Ascending aorta (tissue), 2 donors: ENCODE measurements around the gene C14orf132. TPM values are rescaled to one million over a fixed set of nuclear protein-coding genes. Genes with fewer than 3 reads are reported as not detected.
A peak's percentile ranks its signal among the peaks of the same experiment; 100 is the strongest.

Experiments used
- DNase-seq, 2 donors: peaks; one replicate each; pipeline ENCODE4 v3.0.0-alpha.2; 2019; ENCODE audit warnings: low spot score in 2 of 2
- H3K27ac ChIP-seq, 2 donors: fragments of 200-600 bp; sonication (generic); one replicate each; pipeline ENCODE4 v1.5.1; 2016 to 2017; ENCODE audit warnings: mild to moderate bottlenecking in 1 of 2
- H3K27me3 ChIP-seq: fragments of 200-600 bp; sonication (generic); one replicate; pipeline ENCODE4 v1.5.1; 2017
- H3K36me3 ChIP-seq, 2 donors: fragments of 200-600 bp; sonication (generic); one replicate each; pipeline ENCODE4 v1.5.1; 2016
- H3K4me1 ChIP-seq, 2 donors: fragments of 200-600 bp; sonication (generic); one replicate each; pipeline ENCODE4 v1.5.1; 2016 to 2017; ENCODE audit warnings: mild to moderate bottlenecking in 1 of 2
- H3K4me3 ChIP-seq, 2 donors: fragments of 200-600 bp; sonication (generic); one replicate each; pipeline ENCODE4 v1.5.1; 2016 to 2017; ENCODE audit warnings: mild to moderate bottlenecking in 1 of 2
- H3K9me3 ChIP-seq, 2 donors: fragments of 200-600 bp; sonication (generic); one replicate each; pipeline ENCODE4 v1.5.1; 2016
- intact Hi-C: fragments of 100-400 bp; cut with DNase I; formaldehyde crosslinking; loops from one replicate; pipeline ENCODE4 v1.15.1; 2023
- total RNA-seq: library from RNA; depleted of rRNA; stranded (reverse); fragments of >200 nt; gene quantifications from one replicate; pipeline ENCODE4 v1.1.0, GENCODE V29; 2016
- TF ChIP-seq, protein P1 (sequence below), 3 experiments: fragments of 200-600 bp in 2 of 3; fragments of 450-650 bp in 1 of 3; sonication (generic) in 2 of 3; IDR thresholded peaks; one replicate each; pipeline ENCODE4 v1.5.1; 2016 to 2019; ENCODE audit warnings: antibody characterized with exemption in 3 of 3, mild to moderate bottlenecking in 1 of 3, moderate library complexity in 1 of 3

The C14orf132 gene
- total RNA-seq, 1 donor from 2014 or later: 23.9 TPM

DNA sequence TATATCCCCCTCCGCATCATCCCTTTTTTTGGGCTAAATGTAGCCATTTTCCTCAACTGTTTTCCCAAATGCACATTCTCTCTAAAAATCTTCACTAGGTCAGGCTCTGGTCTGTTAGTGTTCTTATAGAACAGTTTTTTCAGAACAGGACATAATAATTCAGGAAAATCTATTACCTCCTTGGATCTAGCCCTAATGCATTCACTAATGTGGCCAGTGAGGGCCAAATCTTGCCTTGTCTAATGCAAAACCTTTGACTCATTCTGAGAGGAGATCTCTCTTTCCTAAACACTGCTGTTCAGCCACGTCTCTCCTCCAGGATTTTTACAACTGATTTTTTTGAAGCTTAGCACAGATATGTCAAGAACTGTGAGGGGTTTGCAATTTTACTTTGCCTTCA is 15.5 kb downstream of the C14orf132 start:
- Histone ChIP-seq H3K27me3 (no peaks in the 10 kb centered on the region), H3K4me1 (peaks cover 15 to 34% of the 10 kb centered on the region in 2 donors), H3K9me3 (no peaks in the 10 kb centered on the region), H3K36me3 (no peaks in the 10 kb centered on the region), H3K4me3 (no peak overlapping the region), H3K27ac (peak overlapping the region; percentile 66 to 73)
- TF ChIP-seq, protein P1, sequence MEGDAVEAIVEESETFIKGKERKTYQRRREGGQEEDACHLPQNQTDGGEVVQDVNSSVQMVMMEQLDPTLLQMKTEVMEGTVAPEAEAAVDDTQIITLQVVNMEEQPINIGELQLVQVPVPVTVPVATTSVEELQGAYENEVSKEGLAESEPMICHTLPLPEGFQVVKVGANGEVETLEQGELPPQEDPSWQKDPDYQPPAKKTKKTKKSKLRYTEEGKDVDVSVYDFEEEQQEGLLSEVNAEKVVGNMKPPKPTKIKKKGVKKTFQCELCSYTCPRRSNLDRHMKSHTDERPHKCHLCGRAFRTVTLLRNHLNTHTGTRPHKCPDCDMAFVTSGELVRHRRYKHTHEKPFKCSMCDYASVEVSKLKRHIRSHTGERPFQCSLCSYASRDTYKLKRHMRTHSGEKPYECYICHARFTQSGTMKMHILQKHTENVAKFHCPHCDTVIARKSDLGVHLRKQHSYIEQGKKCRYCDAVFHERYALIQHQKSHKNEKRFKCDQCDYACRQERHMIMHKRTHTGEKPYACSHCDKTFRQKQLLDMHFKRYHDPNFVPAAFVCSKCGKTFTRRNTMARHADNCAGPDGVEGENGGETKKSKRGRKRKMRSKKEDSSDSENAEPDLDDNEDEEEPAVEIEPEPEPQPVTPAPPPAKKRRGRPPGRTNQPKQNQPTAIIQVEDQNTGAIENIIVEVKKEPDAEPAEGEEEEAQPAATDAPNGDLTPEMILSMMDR (IDR thresholded peaks at IDR 0.05): no peak
- no peak for DNase-seq
- intact Hi-C loops: loop anchor here (1.0 to 5.0 kb wide), 2 partner anchors 15 to 448 kb away; partner anchors contain the start of genes C14orf132 and PAPOLA

- Histone ChIP-seq H3K4me3 (no peak overlapping the region), H3K9me3 (no peaks in the 10 kb centered on the region), H3K36me3 (no peaks in the 10 kb centered on the region), H3K27ac (no peak overlapping the region), H3K27me3 (no peaks in the 10 kb centered on the region), H3K4me1 (peaks cover 15 to 31% of the 10 kb centered on the region in 2 donors)
- intact Hi-C loops: no loop called here
- DNase-seq: peak in 1 of 2 donors; percentile 51
- TF ChIP-seq, protein P1 (IDR thresholded peaks at IDR 0.05): no peak
These were observed 16.0 kb downstream of the C14orf132 start for GRCh38 chr14:96055065-96055752.

- H3K27ac ChIP-seq: no peak overlapping the region
- H3K4me1 ChIP-seq: peaks cover 11 to 25% of the 10 kb centered on the region in 2 donors
- no peaks in the 10 kb centered on the region for H3K36me3 ChIP-seq
- no peaks in the 10 kb centered on the region for H3K9me3 ChIP-seq
- TF ChIP-seq, protein P1 (IDR thresholded peaks at IDR 0.05): no peak
- peak in 1 of 2 donors; percentile 46 for DNase-seq
- no peaks in the 10 kb centered on the region for H3K27me3 ChIP-seq
- intact Hi-C loops: no loop called here
- no peak overlapping the region for H3K4me3 ChIP-seq
These were observed 16.8 kb downstream of the C14orf132 start for GRCh38 chr14:96055753-96056508.

DNA sequence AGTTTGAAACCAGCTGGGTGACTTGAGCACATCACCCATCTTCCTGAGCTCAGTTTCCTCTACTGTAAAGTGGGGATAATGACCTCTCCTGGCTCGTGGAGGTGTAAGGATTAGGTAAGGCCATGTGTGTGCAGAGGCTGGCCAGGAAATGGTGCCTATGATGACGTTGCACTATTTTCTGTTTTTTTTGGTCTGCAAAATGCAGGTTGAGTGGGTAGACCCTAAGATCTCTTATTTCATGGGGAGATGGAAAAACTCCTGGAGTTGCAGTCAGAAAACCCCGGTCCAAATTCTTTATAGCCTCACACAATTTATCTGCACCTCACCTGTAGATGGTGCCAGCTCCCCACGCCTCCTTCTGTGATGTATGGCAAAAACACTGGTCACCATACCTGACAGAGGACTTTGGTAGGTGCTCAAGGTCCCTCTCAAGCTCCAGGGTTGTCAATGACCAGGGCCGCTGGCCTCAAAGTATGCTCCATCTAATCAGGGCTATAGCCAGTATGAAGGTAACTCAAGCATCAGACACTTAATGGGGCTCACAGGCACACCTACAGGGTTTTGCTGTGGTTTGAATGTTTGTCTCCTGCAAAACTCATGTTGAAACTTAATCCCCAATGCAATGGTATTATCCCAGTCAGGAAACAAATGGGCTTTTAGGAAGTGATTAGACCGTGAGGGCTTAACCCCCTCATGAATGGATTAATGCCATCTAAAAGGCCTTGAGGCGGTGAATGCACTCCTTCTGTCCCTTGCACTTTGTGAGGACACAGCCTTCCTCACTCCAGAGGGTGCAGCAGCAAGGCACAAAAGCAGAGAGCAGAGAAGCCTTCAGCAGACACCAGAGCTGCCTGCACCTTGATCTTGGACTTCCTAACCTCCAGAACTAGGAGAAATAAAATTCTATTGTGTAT is 17.6 kb downstream of the C14orf132 start:
- TF ChIP-seq, protein P1 (IDR thresholded peaks at IDR 0.05): no peak
- DNase-seq: no peak
- intact Hi-C loops: no loop called here
- Histone ChIP-seq H3K9me3 (no peaks in the 10 kb centered on the region), H3K36me3 (no peaks in the 10 kb centered on the region), H3K4me1 (peaks cover 8 to 17% of the 10 kb centered on the region in 2 donors), H3K27me3 (no peaks in the 10 kb centered on the region), H3K4me3 (no peak overlapping the region), H3K27ac (no peak overlapping the region)

- TF ChIP-seq, protein P1 (IDR thresholded peaks at IDR 0.05): no peak
- peak in 1 of 2 donors; percentile 51 for DNase-seq
- H3K27me3 ChIP-seq: no peaks in the 10 kb centered on the region
- H3K9me3 ChIP-seq: no peaks in the 10 kb centered on the region
- H3K4me1 ChIP-seq: peaks cover 8 to 17% of the 10 kb centered on the region in 2 donors
- H3K27ac ChIP-seq: no peak overlapping the region
- H3K4me3 ChIP-seq: no peak overlapping the region
- intact Hi-C loops: no loop called here
- peaks cover 0 to 6% of the 10 kb centered on the region in 2 donors for H3K36me3 ChIP-seq
These were observed 18.6 kb downstream of the C14orf132 start for GRCh38 chr14:96057738-96058137.
